A549 (cell line): ENCODE results near the gene IP6K1. TPM values are rescaled to one million over a fixed set of nuclear protein-coding genes. Genes with fewer than 3 reads are reported as not detected.
"Not testable (repeated sequence)": the region's sequence is repeated elsewhere in the genome, so short reads cannot be mapped to it uniquely, and the experiment has no call there.

Experiments
- ATAC-seq, 2 experiments: fragments of 200-7000 bp in 1 of 2; fragments of >200 bp in 1 of 2; cut with Nextera tagmentation in 1 of 2; cut with Tn5 transposase in 1 of 2; 3 replicates each; pipeline versions ENCODE4 v1.8.0 to v1.9.1; 2018 to 2020; ENCODE audit warnings: mild to moderate bottlenecking in 1 of 2, moderate library complexity in 1 of 2
- CTCF ChIA-PET: fragments of 300-600 bp; sonication (Branson Sonifier 250); formaldehyde crosslinking; extraction: SDS; loops from one replicate; lab custom pipeline; 2021; ENCODE audit warnings: antibody characterized with exemption, inconsistent platforms; lab: Yijun Ruan, JAX
- POLR2A ChIA-PET: fragments of 350-600 bp; formaldehyde crosslinking; extraction: SDS; loops from one replicate; lab custom pipeline; 2021; ENCODE audit warnings: antibody characterized with exemption, inconsistent platforms; lab: Yijun Ruan, JAX
- DNase-seq, 2 experiments: peaks; one replicate each; pipeline versions ENCODE4 v3.0.0 to v3.0.0-alpha.2; 2011 to 2016; ENCODE audit warnings: low read depth in 1 of 2, low spot score in 1 of 2
- FAIRE-seq: peaks from 2 replicates; lab custom pipeline; 2011; peaks lifted over from hg19 to GRCh38; lab: Jason Lieb, UNC
- H3K27ac ChIP-seq, 2 experiments: fragments of >200 bp; sonication (Bioruptor Twin); formaldehyde crosslinking; 3 replicates each; pipeline ENCODE4 v1.5.1; 2016 to 2017
- H3K4me1 ChIP-seq: fragments of >200 bp; sonication (Bioruptor Twin); formaldehyde crosslinking; 3 replicates; pipeline ENCODE4 v1.6.1; 2016
- H3K4me2 ChIP-seq: fragments of >200 bp; sonication (Bioruptor Twin); formaldehyde crosslinking; 3 replicates; pipeline ENCODE4 v1.6.1; 2016
- H3K4me3 ChIP-seq: fragments of >200 bp; sonication (Bioruptor Twin); formaldehyde crosslinking; 3 replicates; pipeline ENCODE4 v1.5.1; 2016
- H3K9me3 ChIP-seq: fragments of >200 bp; sonication (Bioruptor Twin); formaldehyde crosslinking; 3 replicates; pipeline ENCODE4 v1.6.1; 2016
- BCL3 ChIP-seq: fragments of >200 bp; sonication (Bioruptor Twin); formaldehyde crosslinking; IDR thresholded peaks from 3 replicates; pipeline ENCODE4 v1.6.1; 2016
- BHLHE40 ChIP-seq: IDR thresholded peaks from 2 replicates; pipeline ENCODE4 v1.6.1; 2012; ENCODE audit warnings: low read depth, low read length, inconsistent platforms
- EHMT2 ChIP-seq: fragments of 200-600 bp; sonication (generic); IDR thresholded peaks from 2 replicates; pipeline ENCODE4 v1.6.1; 2016; ENCODE audit warnings: antibody characterized with exemption, low read depth, mild to moderate bottlenecking, moderate library complexity
- ELK1 ChIP-seq: fragments of 150-350 bp; IDR thresholded peaks from 2 replicates; pipeline ENCODE4 v1.6.1; 2014; ENCODE audit warnings: low read depth, mild to moderate bottlenecking, low read length
- ESRRA ChIP-seq: fragments of 150-350 bp; IDR thresholded peaks from 2 replicates; pipeline ENCODE4 v1.6.1; 2014; ENCODE audit warnings: mild to moderate bottlenecking, low read length, borderline replicate concordance
- FOSB ChIP-seq: fragments of 250-450 bp; sonication (Bioruptor Pico); IDR thresholded peaks from 2 replicates; pipeline ENCODE4 v1.5.0; 2020; ENCODE audit warnings: mild to moderate bottlenecking, moderate library complexity
- FOSL2 ChIP-seq, 2 experiments: fragments of 450-650 bp in 1 of 2; fragments of >200 bp in 1 of 2; sonication (Bioruptor Twin) in 1 of 2; formaldehyde crosslinking; IDR thresholded peaks; 2 replicates each; pipeline versions ENCODE4 v1.5.0 to v1.6.1; 2016 to 2020; ENCODE audit warnings: mild to moderate bottlenecking in 1 of 2, moderate library complexity in 1 of 2
- JUNB ChIP-seq: fragments of >200 bp; sonication (Bioruptor Twin); formaldehyde crosslinking; IDR thresholded peaks from 2 replicates; pipeline ENCODE4 v1.6.1; 2016
- KDM5A ChIP-seq: fragments of 200-600 bp; sonication (generic); IDR thresholded peaks from 2 replicates; pipeline ENCODE4 v1.6.1; 2016; ENCODE audit warnings: antibody characterized with exemption, mild to moderate bottlenecking
- MAX ChIP-seq: IDR thresholded peaks from 2 replicates; pipeline ENCODE4 v1.6.1; 2012
- MAZ ChIP-seq: fragments of 150-350 bp; IDR thresholded peaks from 2 replicates; pipeline ENCODE4 v1.6.1; 2014; ENCODE audit warnings: antibody characterized with exemption, low read depth, low read length, borderline replicate concordance
- MYC ChIP-seq: IDR thresholded peaks from 2 replicates; pipeline ENCODE4 v1.6.1; 2012; ENCODE audit warnings: mild to moderate bottlenecking, inconsistent platforms, low read length, improper control_type of control experiment, borderline replicate concordance
- NPAS2 ChIP-seq: fragments of 250-450 bp; sonication (Bioruptor Pico); IDR thresholded peaks from 2 replicates; pipeline ENCODE4 v1.8.0; 2022; ENCODE audit warnings: mild to moderate bottlenecking, moderate library complexity, borderline replicate concordance
- POLR2AphosphoS2 ChIP-seq: conservative IDR thresholded peaks from 2 replicates; pipeline ENCODE4 v1.6.1; 2012; ENCODE audit warnings: low read length, improper control_type of control experiment, inconsistent platforms
- RARB ChIP-seq: fragments of 250-450 bp; sonication (Bioruptor Pico); IDR thresholded peaks from 2 replicates; pipeline ENCODE4 v1.8.0; 2021; ENCODE audit warnings: mild to moderate bottlenecking, moderate library complexity
- RNF2 ChIP-seq: fragments of 200-600 bp; sonication (generic); IDR thresholded peaks from 2 replicates; pipeline ENCODE4 v1.6.1; 2016; ENCODE audit warnings: low read depth, mild to moderate bottlenecking, antibody characterized with exemption, moderate library complexity, borderline replicate concordance
- TP53 ChIP-seq: fragments of 250-450 bp; sonication (Bioruptor Pico); IDR thresholded peaks from 2 replicates; pipeline ENCODE4 v1.5.0; 2021; ENCODE audit warnings: mild to moderate bottlenecking, moderate library complexity
- USF2 ChIP-seq: fragments of 450-650 bp; IDR thresholded peaks from 2 replicates; pipeline ENCODE4 v1.6.1; 2014; ENCODE audit warnings: antibody characterized with exemption
- ZFP36 ChIP-seq: fragments of 450-650 bp; IDR thresholded peaks from 2 replicates; pipeline ENCODE4 v1.6.1; 2014; ENCODE audit warnings: borderline replicate concordance; ENCODE audit not compliant: partially characterized antibody
- WGBS: methylation state at CpG from one replicate; pipeline ENCODE4 v1.1.6; 2017; ENCODE audit errors: missing lambda C conversion rate; 5-methylcytosine and 5-hydroxymethylcytosine counted together
- polyA plus RNA-seq, 4 experiments: library from polyadenylated mRNA; depleted of rRNA in 3 of 4; stranded (reverse); fragments of >200 nt; fragmentation: RNase III in 1 of 4; extraction: RNeasy Plus Mini Kit Qiagen cat#74134 plus additional on column Dnase treatment in 1 of 4; gene quantifications; 2 replicates in 3 of 4; 3 replicates in 1 of 4; pipeline ENCODE4 v1.2.3, GENCODE V29; 2011 to 2017

IP6K1 gene
- polyA plus RNA-seq, 2 of the 4 experiments (the other 2 are of a cell fraction) = 16.2 to 22.2 TPM

GRCh38 chr3:49750056-49750455, 36.3 kb downstream of the IP6K1 start:
- Histone ChIP-seq H3K4me3 (no peak overlapping the region), H3K4me1 (peaks cover 18% of the 10 kb centered on the region), H3K27ac (no peak overlapping the region), H3K9me3 (no peaks in the 10 kb centered on the region), H3K4me2 (no peak overlapping the region; the same call in 2 of the 3 replicates)
- ATAC-seq = no peak
- TF ChIP-seq TP53 (CRISPR knock-in tag) (no peak), ELK1 (no peak), FOSB (CRISPR knock-in tag) (no peak), FOSL2 (IDR thresholded peaks at IDR 0.05) (no peak), FOSL2 (CRISPR knock-in tag; IDR thresholded peaks at IDR 0.05) (no peak), RNF2 (no peak), MAX (no peak), USF2 (no peak), NPAS2 (CRISPR knock-in tag) (no peak), MAZ (no peak), JUNB (no peak), BHLHE40 (no peak), POLR2AphosphoS2 (no peak)
- FAIRE-seq = no peak
- POLR2A ChIA-PET = no interaction called here
- 88% methylated on average over 4 of the region's 4 CpGs for WGBS
- CTCF ChIA-PET = no interaction called here
- DNase-seq = no peak

GRCh38 chr3:49748874-49749273, 37.5 kb downstream of the IP6K1 start:
- DNase-seq, ATAC-seq, H3K4me2 ChIP-seq, H3K4me3 ChIP-seq, FAIRE-seq, H3K9me3 ChIP-seq, H3K27ac ChIP-seq: not testable (repeated sequence)
- CTCF ChIA-PET = interaction anchor here (0.8 kb wide), 1 partner anchor 90 kb away, joined by 3 read pairs; no protein-coding TSS in a partner anchor
- POLR2A ChIA-PET = interaction anchor here (0.6 kb wide), 1 partner anchor 538 kb away, joined by 7 read pairs; no protein-coding TSS in a partner anchor
- peaks cover 18% of the 10 kb centered on the region for H3K4me1 ChIP-seq
- WGBS = 78% methylated on average over 5 of the region's 5 CpGs

- CTCF ChIA-PET = interaction anchor here (0.8 kb wide), 1 partner anchor 91 kb away, joined by 3 read pairs; no protein-coding TSS in a partner anchor
- WGBS = 85% methylated on average over 9 of the region's 13 CpGs
- no peak overlapping the region for H3K27ac ChIP-seq
- TF ChIP-seq FOSL2 (IDR thresholded peaks at IDR 0.05) (no peak), FOSL2 (CRISPR knock-in tag; IDR thresholded peaks at IDR 0.05) (no peak), BCL3 (no peak), ESRRA (no peak), ZFP36 (no peak), TP53 (CRISPR knock-in tag) (no peak), KDM5A (no peak), RARB (CRISPR knock-in tag) (no peak), EHMT2 (no peak), MYC (no peak)
- TF ChIP-seq, all 56 proteins: peak for 0
- Histone ChIP-seq H3K4me2 (no peak overlapping the region), H3K4me3 (no peak overlapping the region), H3K9me3 (no peaks in the 10 kb centered on the region), H3K4me1 (peaks cover 18% of the 10 kb centered on the region)
- ATAC-seq = no peak
- POLR2A ChIA-PET = no interaction called here
- DNase-seq = no peak
- no peak for FAIRE-seq
These were observed 38.4 kb downstream of the IP6K1 start for GRCh38 chr3:49747792-49748480.
